ENCODE measurements around the gene FER. TPM values are rescaled to one million over a fixed set of nuclear protein-coding genes. Genes with fewer than 3 reads are reported as not detected.
"Not testable (repeated sequence)": the region's sequence is repeated elsewhere in the genome, so short reads cannot be mapped to it uniquely, and the experiment has no call there.

Gene FER
- polyA plus RNA-seq, 3 donors from 2014 or later = 6.1 to 23.9 (median 17.9) TPM

- no peaks in the 10 kb centered on the region for H3K9me3 Mint-ChIP-seq
- H3K4me1 Mint-ChIP-seq = peaks cover 0 to 5% of the 10 kb centered on the region in 2 donors
- H3K4me3 Mint-ChIP-seq = no peak overlapping the region
- no peak overlapping the region for H3K27ac Mint-ChIP-seq
- DNase-seq = no peak
- H3K36me3 Mint-ChIP-seq = peaks cover 0 to 5% (median 4%) of the 10 kb centered on the region in 3 donors
- H3K27me3 Mint-ChIP-seq (ENCODE audit: low read depth in 3 of 3) = peaks cover 0 to 2% (median 0%) of the 10 kb centered on the region in 3 donors
These were observed 12.8 kb downstream of the FER start for GRCh38 chr5:108760512-108760911.

DNA sequence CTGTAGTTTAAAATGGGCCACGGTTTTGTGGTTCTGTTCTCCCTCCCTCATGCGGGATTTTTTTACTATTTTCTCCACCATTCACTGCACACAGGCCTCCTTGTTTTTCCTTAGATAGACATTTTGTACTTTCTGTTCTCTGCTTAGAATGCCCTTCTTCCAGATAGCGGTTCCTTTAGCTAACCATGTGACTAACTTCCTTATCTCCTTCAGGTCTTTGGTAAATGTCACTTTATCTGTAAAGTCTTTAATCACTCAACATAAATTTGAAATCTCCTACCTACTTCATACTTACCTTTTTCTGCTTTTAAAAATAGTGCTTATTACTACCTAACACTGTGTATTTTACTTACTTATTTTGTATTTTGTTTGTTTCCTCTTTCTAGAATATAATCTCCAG lies 15.0 kb downstream of the FER start:
- Mint-ChIP-seq H3K27ac (no peak overlapping the region), H3K36me3 (peaks cover 0 to 8% (median 5%) of the 10 kb centered on the region in 3 donors), H3K4me3 (no peak overlapping the region), H3K9me3 (no peaks in the 10 kb centered on the region), H3K27me3 (ENCODE audit: low read depth in 3 of 3) (peaks cover 0 to 2% (median 0%) of the 10 kb centered on the region in 3 donors), H3K4me1 (peaks cover 0 to 5% of the 10 kb centered on the region in 2 donors)
- no peak for DNase-seq

- peaks cover 0 to 2% (median 0%) of the 10 kb centered on the region in 3 donors for H3K27me3 Mint-ChIP-seq (ENCODE audit: low read depth in 3 of 3)
- H3K36me3 Mint-ChIP-seq = peaks cover 0 to 8% (median 5%) of the 10 kb centered on the region in 3 donors
- H3K9me3 Mint-ChIP-seq = no peaks in the 10 kb centered on the region
- H3K27ac Mint-ChIP-seq = no peak overlapping the region
- no peak for DNase-seq
- H3K4me3 Mint-ChIP-seq = no peak overlapping the region
- peaks cover 0 to 5% of the 10 kb centered on the region in 2 donors for H3K4me1 Mint-ChIP-seq
These were observed 15.7 kb downstream of the FER start for GRCh38 chr5:108763222-108763916.

- Mint-ChIP-seq H3K4me3 (no peak overlapping the region), H3K27me3 (ENCODE audit: low read depth in 3 of 3) (peaks cover 0 to 2% (median 0%) of the 10 kb centered on the region in 3 donors), H3K4me1 (peaks cover 7 to 15% of the 10 kb centered on the region in 2 donors), H3K36me3 (peaks cover 0 to 7% (median 0%) of the 10 kb centered on the region in 3 donors), H3K27ac (no peak overlapping the region), H3K9me3 (no peaks in the 10 kb centered on the region)
- no peak for DNase-seq
These were observed 17.9 kb downstream of the FER start for GRCh38 chr5:108765647-108766046.

GRCh38 chr5:108766916-108767315 lies 19.2 kb downstream of the FER start:
- not testable (repeated sequence) for H3K27ac Mint-ChIP-seq; H3K27me3 Mint-ChIP-seq (ENCODE audit: low read depth in 3 of 3); H3K4me3 Mint-ChIP-seq; H3K9me3 Mint-ChIP-seq; DNase-seq; H3K36me3 Mint-ChIP-seq
- H3K4me1 Mint-ChIP-seq = peaks cover 8 to 15% of the 10 kb centered on the region in 2 donors

DNA sequence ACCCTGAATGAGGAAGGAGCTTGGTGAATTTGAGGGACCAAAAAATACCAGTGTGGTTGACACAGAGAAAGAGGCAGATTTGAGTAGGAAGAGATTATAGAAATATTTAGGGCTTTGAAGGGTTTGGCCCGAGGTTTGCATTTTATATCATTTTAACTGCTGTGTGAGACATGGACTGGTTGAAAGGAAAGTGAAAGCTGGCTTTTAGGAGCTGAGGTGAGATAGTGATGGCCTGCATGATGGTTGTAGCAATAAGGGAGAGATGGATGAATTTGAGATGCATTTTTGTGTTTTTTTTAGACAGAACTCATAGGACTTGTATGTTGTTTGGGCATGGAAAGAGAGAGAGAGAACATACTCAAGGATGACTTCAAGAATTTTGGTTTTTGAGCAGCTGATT lies 21.7 kb downstream of the FER start:
- Mint-ChIP-seq H3K27me3 (ENCODE audit: low read depth in 3 of 3) (peaks cover 0 to 2% (median 2%) of the 10 kb centered on the region in 3 donors), H3K36me3 (peaks cover 0 to 13% (median 12%) of the 10 kb centered on the region in 3 donors), H3K27ac (peak overlapping the region; percentile 28 to 69 (median 39)), H3K9me3 (peaks cover 0 to 5% (median 0%) of the 10 kb centered on the region in 6 donors), H3K4me3 (peak overlapping the region; percentile 5 to 30 (median 14)), H3K4me1 (peaks cover 8 to 10% of the 10 kb centered on the region in 2 donors)
- peak in 1 of 3 donors; percentile 7 for DNase-seq

- no peak overlapping the region for H3K27ac Mint-ChIP-seq
- H3K27me3 Mint-ChIP-seq (ENCODE audit: low read depth in 3 of 3) = peaks cover 0 to 2% (median 0%) of the 10 kb centered on the region in 3 donors
- no peak overlapping the region for H3K4me3 Mint-ChIP-seq
- peaks cover 10 to 21% (median 15%) of the 10 kb centered on the region in 3 donors for H3K36me3 Mint-ChIP-seq
- peaks cover 0 to 5% (median 0%) of the 10 kb centered on the region in 6 donors for H3K9me3 Mint-ChIP-seq
- peaks cover 8 to 10% of the 10 kb centered on the region in 2 donors for H3K4me1 Mint-ChIP-seq
- DNase-seq = no peak
These were observed 24.9 kb downstream of the FER start for GRCh38 chr5:108772626-108773025.

DNA sequence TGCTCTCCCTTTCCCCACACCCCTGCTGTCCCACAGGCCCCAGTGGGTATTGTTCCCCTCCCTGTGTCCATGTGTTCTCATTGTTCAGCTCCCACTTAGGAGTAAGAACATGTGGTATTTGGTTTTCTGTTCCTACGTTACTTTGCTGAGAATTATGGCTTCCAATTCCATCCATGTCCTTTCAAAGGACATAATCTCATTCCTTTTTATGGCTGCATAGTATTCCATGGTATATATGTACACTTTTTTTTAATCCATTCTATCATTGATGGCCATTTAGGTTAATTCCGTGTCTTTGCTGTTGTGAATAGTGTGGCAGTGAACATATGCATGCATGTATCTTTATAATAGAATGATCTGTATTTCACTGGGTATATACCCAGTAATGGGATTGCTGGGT lies 25.6 kb downstream of the FER start:
- peaks cover 0 to 2% (median 0%) of the 10 kb centered on the region in 3 donors for H3K27me3 Mint-ChIP-seq (ENCODE audit: low read depth in 3 of 3)
- DNase-seq = no peak
- peaks cover 8 to 10% of the 10 kb centered on the region in 2 donors for H3K4me1 Mint-ChIP-seq
- peaks cover 0 to 5% (median 0%) of the 10 kb centered on the region in 6 donors for H3K9me3 Mint-ChIP-seq
- H3K27ac Mint-ChIP-seq = no peak overlapping the region
- peaks cover 10 to 24% (median 18%) of the 10 kb centered on the region in 3 donors for H3K36me3 Mint-ChIP-seq
- no peak overlapping the region for H3K4me3 Mint-ChIP-seq

GRCh38 chr5:108774079-108774478 lies 26.4 kb downstream of the FER start:
- Mint-ChIP-seq H3K36me3 (peaks cover 10 to 24% (median 18%) of the 10 kb centered on the region in 3 donors), H3K27ac (peak overlapping the region in 1 of 6 donors; percentile 18)
- not testable (repeated sequence) for H3K27me3 Mint-ChIP-seq (ENCODE audit: low read depth in 3 of 3); H3K4me3 Mint-ChIP-seq; DNase-seq; H3K9me3 Mint-ChIP-seq; H3K4me1 Mint-ChIP-seq

DNA sequence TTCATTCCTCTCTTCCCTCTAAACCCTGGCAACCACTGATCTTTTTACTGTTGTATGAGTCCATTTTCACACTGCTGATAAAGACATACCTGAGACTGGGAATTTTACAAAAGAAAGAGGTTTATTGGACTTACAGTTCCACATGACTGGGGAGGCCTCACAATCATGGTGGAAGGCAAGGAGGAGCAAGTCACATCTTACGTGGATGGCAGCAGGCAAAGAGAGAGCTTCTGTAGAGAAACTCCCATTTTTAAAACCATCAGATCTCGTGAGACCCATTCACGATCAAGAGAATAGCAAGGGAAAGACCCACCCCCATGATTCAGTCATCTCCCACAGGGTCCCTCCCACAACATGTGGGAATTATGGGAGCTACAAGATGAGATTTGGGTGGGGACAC lies 29.9 kb downstream of the FER start:
- not testable (repeated sequence) for DNase-seq; H3K9me3 Mint-ChIP-seq; H3K27me3 Mint-ChIP-seq (ENCODE audit: low read depth in 3 of 3); H3K4me3 Mint-ChIP-seq; H3K27ac Mint-ChIP-seq
- peaks cover 10 to 21% (median 14%) of the 10 kb centered on the region in 3 donors for H3K36me3 Mint-ChIP-seq
- H3K4me1 Mint-ChIP-seq = peaks cover 0 to 11% of the 10 kb centered on the region in 2 donors

GRCh38 chr5:108784577-108784976 lies 36.9 kb downstream of the FER start:
- H3K4me1 Mint-ChIP-seq = peaks cover 2 to 19% of the 10 kb centered on the region in 2 donors
- H3K36me3 Mint-ChIP-seq = peaks cover 4 to 25% (median 11%) of the 10 kb centered on the region in 3 donors
- DNase-seq; H3K9me3 Mint-ChIP-seq; H3K4me3 Mint-ChIP-seq; H3K27ac Mint-ChIP-seq; H3K27me3 Mint-ChIP-seq (ENCODE audit: low read depth in 3 of 3): not testable (repeated sequence)

- H3K4me1 Mint-ChIP-seq = peaks cover 2 to 8% of the 10 kb centered on the region in 2 donors
- peaks cover 4 to 25% (median 11%) of the 10 kb centered on the region in 3 donors for H3K36me3 Mint-ChIP-seq
These were observed 39.2 kb downstream of the FER start for GRCh38 chr5:108786806-108787483.

DNA sequence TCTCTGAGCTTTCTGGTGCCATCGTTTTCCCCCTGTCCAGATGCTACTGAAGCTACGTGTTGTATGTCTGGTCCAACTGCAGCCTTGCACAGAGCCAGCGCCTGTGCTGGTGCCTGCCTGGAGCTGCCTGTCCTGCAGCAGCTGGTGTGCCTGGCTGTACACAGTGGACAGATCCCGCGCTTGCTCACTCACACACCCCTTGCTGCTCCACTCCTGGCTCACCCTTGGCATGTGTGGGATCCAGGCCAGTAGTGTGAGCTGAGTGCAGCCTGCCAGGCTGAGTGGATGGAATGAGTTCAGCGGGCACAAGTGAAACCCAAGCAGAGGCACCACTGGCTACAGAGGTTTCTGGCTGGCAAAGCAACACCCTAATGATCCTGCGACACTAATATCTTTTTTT lies 40.4 kb downstream of the FER start:
- Mint-ChIP-seq H3K4me3 (no peak overlapping the region), H3K27me3 (ENCODE audit: low read depth in 3 of 3) (no peaks in the 10 kb centered on the region), H3K36me3 (peaks cover 4 to 27% (median 11%) of the 10 kb centered on the region in 3 donors), H3K4me1 (peaks cover 2 to 8% of the 10 kb centered on the region in 2 donors), H3K9me3 (no peaks in the 10 kb centered on the region), H3K27ac (no peak overlapping the region)
- no peak for DNase-seq

More at GRCh38 chr5:108786806-108787483, 39.2 kb downstream of the FER start:
- H3K9me3 Mint-ChIP-seq = no peaks in the 10 kb centered on the region
- no peak overlapping the region for H3K4me3 Mint-ChIP-seq
- H3K27me3 Mint-ChIP-seq (ENCODE audit: low read depth in 3 of 3) = no peaks in the 10 kb centered on the region
- DNase-seq = no peak
- no peak overlapping the region for H3K27ac Mint-ChIP-seq

- no peak overlapping the region for H3K27ac Mint-ChIP-seq
- peaks cover 0 to 3% (median 0%) of the 10 kb centered on the region in 6 donors for H3K9me3 Mint-ChIP-seq
- H3K4me3 Mint-ChIP-seq = no peak overlapping the region
- DNase-seq = no peak
- H3K36me3 Mint-ChIP-seq = peaks cover 8 to 22% (median 18%) of the 10 kb centered on the region in 3 donors
- peaks cover 2 to 4% of the 10 kb centered on the region in 2 donors for H3K4me1 Mint-ChIP-seq
- peaks cover 0 to 1% (median 0%) of the 10 kb centered on the region in 3 donors for H3K27me3 Mint-ChIP-seq (ENCODE audit: low read depth in 3 of 3)
These were observed 45.5 kb downstream of the FER start for GRCh38 chr5:108793207-108793606.

Data from immature natural killer cell (primary cell).